Lower leg skin (tissue), 3 donors: ENCODE data around the gene PROSER2.

Experiments used
- CTCF ChIP-seq, 3 donors: fragments of 450-650 bp; IDR thresholded peaks; one replicate each; pipeline ENCODE4 v1.5.1; 2016; ENCODE audit warnings: antibody characterized with exemption in 3 of 3, mild to moderate bottlenecking in 3 of 3, moderate library complexity in 2 of 3
- POLR2A ChIP-seq, 2 donors: fragments of 450-650 bp; IDR thresholded peaks; one replicate each; pipeline ENCODE4 v1.6.1; 2016 to 2017; ENCODE audit warnings: antibody characterized with exemption in 2 of 2, mild to moderate bottlenecking in 1 of 2, moderate library complexity in 1 of 2

- TF ChIP-seq CTCF (IDR thresholded peaks at IDR 0.05) (no peak), POLR2A (IDR thresholded peaks at IDR 0.05) (no peak)
Measured at GRCh38 chr10:11806706-11807105, 16.4 kb upstream of the PROSER2 start.
